ENCODE results near the gene C1orf74. TPM values are rescaled to one million over a fixed set of nuclear protein-coding genes. Genes with fewer than 3 reads are reported as not detected.
A peak's percentile ranks its signal among the peaks of the same experiment; 100 is the strongest.

The C1orf74 gene
- polyA plus RNA-seq, 2 of the 4 experiments (the other 2 are of a cell fraction), result 2.4 to 3.3 TPM

DNA sequence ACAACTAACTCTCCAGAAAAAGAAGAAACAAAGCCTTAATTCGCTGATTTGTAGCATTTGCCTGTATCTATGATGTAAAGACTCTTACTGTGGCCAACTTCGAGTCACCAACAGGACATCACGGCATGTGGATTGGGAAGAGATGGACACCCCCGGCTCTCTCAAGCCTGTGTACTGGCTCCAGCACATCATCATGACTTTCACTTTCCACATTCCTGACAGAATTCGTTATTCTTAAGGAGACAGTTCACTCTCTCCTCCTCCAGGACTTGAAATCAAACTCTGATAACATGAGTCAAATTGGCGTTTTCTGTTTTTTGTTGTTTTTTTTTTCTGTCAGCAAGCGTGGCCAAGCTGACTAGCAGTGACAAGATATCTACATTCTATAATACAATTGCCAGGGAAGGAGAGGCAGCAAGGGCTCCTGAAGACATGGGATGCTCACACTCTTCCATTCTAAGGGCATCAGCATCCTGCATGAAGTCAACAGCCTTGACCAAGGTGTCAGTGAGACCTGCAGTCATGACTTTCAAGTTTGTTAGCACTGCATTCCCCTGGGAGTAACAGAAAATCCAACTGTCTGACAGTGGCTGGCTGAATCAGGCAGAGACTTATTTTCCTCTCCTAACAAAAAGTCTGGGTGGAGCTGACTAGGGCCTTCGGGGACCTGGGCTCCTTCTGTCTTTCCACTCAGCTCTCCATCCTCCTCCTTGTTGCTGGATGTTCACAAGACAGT, 41.8 kb downstream of the C1orf74 start:
- DNase-seq (ENCODE audit: low read depth in 1 of 2, low spot score in 1 of 2) (no peak), ATAC-seq (no peak), FAIRE-seq (no peak)
- 34% methylated on average over 8 of the region's 8 CpGs for WGBS (ENCODE audit: missing lambda C conversion rate)
- H3K4me3 ChIP-seq, result no peak overlapping the region
- H3K9me3 ChIP-seq, result no peaks in the 10 kb centered on the region
- ChIA-PET POLR2A (no interaction called here), CTCF (interaction anchor here (0.9 to 2.7 kb wide), 2 partner anchors 9 to 14 kb away, joined by 4 to 7 read pairs; no protein-coding TSS in a partner anchor)
- H3K4me1 ChIP-seq, result peaks cover 11% of the 10 kb centered on the region; the same call in 1 of the 3 replicates
- H3K4me2 ChIP-seq, result peak overlapping the region; percentile 12; the same call in 1 of the 3 replicates
- no peak overlapping the region for H3K27ac ChIP-seq
- no peak for TF ChIP-seq SMC3 (IDR thresholded peaks at IDR 0.05)
- no peak for TF ChIP-seq RARB (CRISPR knock-in tag; IDR thresholded peaks at IDR 0.05)
- TF ChIP-seq, protein P1, sequence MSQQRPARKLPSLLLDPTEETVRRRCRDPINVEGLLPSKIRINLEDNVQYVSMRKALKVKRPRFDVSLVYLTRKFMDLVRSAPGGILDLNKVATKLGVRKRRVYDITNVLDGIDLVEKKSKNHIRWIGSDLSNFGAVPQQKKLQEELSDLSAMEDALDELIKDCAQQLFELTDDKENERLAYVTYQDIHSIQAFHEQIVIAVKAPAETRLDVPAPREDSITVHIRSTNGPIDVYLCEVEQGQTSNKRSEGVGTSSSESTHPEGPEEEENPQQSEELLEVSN (IDR thresholded peaks at IDR 0.05; ENCODE audit: borderline replicate concordance, low read depth), result no peak
- TF ChIP-seq NFE2L2 (conservative IDR thresholded peaks at IDR 0.05; ENCODE audit: low read length), result peak; percentile 20; the same call in 1 of the 2 replicates
- TF ChIP-seq, protein P2, sequence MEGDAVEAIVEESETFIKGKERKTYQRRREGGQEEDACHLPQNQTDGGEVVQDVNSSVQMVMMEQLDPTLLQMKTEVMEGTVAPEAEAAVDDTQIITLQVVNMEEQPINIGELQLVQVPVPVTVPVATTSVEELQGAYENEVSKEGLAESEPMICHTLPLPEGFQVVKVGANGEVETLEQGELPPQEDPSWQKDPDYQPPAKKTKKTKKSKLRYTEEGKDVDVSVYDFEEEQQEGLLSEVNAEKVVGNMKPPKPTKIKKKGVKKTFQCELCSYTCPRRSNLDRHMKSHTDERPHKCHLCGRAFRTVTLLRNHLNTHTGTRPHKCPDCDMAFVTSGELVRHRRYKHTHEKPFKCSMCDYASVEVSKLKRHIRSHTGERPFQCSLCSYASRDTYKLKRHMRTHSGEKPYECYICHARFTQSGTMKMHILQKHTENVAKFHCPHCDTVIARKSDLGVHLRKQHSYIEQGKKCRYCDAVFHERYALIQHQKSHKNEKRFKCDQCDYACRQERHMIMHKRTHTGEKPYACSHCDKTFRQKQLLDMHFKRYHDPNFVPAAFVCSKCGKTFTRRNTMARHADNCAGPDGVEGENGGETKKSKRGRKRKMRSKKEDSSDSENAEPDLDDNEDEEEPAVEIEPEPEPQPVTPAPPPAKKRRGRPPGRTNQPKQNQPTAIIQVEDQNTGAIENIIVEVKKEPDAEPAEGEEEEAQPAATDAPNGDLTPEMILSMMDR (IDR thresholded peaks at IDR 0.05), result no peak

DNA sequence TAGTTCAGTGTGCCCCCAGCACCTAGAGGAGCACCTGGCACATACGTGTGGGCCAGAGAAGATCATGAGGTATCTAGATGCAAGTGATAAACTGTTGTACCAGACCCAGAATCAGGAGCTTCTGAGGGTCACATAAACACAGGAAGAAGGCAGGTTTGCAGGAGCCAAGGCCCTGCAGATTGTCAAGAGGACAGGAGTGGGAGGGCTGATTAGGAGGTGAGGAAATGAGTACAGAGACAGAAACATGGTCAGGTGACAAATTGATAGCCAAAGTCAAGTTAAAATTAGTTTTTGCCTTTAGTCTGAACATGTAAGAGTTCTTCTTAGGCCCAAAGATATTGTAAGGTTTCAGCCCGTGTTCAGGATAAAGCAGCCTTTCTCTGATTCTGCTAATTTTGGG, 42.5 kb downstream of the C1orf74 start:
- ATAC-seq (no peak), FAIRE-seq (no peak), DNase-seq (ENCODE audit: low read depth in 1 of 2, low spot score in 1 of 2) (no peak)
- ChIA-PET CTCF (no interaction called here), POLR2A (no interaction called here)
- TF ChIP-seq, protein P2 (IDR thresholded peaks at IDR 0.05), result no peak
- no peak for TF ChIP-seq HEYL (CRISPR knock-in tag; IDR thresholded peaks at IDR 0.05)
- TF ChIP-seq, protein P3, sequence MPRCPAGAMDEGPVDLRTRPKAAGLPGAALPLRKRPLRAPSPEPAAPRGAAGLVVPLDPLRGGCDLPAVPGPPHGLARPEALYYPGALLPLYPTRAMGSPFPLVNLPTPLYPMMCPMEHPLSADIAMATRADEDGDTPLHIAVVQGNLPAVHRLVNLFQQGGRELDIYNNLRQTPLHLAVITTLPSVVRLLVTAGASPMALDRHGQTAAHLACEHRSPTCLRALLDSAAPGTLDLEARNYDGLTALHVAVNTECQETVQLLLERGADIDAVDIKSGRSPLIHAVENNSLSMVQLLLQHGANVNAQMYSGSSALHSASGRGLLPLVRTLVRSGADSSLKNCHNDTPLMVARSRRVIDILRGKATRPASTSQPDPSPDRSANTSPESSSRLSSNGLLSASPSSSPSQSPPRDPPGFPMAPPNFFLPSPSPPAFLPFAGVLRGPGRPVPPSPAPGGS (IDR thresholded peaks at IDR 0.05), result no peak
- TF ChIP-seq TP53 (CRISPR knock-in tag; IDR thresholded peaks at IDR 0.05), result no peak
- no peak for TF ChIP-seq ZNF302 (CRISPR knock-in tag; IDR thresholded peaks at IDR 0.05)
- no peak for TF ChIP-seq JUN (IDR thresholded peaks at IDR 0.05)
- no peak for TF ChIP-seq POLR2A (IDR thresholded peaks at IDR 0.05; ENCODE audit: low read length)
- TF ChIP-seq KDM5A (IDR thresholded peaks at IDR 0.05), result no peak
- TF ChIP-seq, protein P4, sequence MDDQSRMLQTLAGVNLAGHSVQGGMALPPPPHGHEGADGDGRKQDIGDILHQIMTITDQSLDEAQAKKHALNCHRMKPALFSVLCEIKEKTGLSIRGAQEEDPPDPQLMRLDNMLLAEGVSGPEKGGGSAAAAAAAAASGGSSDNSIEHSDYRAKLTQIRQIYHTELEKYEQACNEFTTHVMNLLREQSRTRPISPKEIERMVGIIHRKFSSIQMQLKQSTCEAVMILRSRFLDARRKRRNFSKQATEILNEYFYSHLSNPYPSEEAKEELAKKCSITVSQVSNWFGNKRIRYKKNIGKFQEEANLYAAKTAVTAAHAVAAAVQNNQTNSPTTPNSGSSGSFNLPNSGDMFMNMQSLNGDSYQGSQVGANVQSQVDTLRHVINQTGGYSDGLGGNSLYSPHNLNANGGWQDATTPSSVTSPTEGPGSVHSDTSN (IDR thresholded peaks at IDR 0.05), result no peak
- no peak for TF ChIP-seq FOXS1 (CRISPR knock-in tag; IDR thresholded peaks at IDR 0.05)
- no peak for TF ChIP-seq KDM1A (IDR thresholded peaks at IDR 0.05; ENCODE audit: low read depth)
- TF ChIP-seq FOSL2 (IDR thresholded peaks at IDR 0.05), result no peak
- no peak for TF ChIP-seq FOSL2 (CRISPR knock-in tag; IDR thresholded peaks at IDR 0.05)
- TF ChIP-seq, protein P5, sequence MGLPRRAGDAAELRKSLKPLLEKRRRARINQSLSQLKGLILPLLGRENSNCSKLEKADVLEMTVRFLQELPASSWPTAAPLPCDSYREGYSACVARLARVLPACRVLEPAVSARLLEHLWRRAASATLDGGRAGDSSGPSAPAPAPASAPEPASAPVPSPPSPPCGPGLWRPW (IDR thresholded peaks at IDR 0.05), result no peak
- TF ChIP-seq, protein P6, sequence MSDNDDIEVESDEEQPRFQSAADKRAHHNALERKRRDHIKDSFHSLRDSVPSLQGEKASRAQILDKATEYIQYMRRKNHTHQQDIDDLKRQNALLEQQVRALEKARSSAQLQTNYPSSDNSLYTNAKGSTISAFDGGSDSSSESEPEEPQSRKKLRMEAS (IDR thresholded peaks at IDR 0.05), result no peak
- TF ChIP-seq ZC3H11A (IDR thresholded peaks at IDR 0.05), result no peak
- TF ChIP-seq HOXA7 (CRISPR knock-in tag; IDR thresholded peaks at IDR 0.05), result no peak
- TF ChIP-seq GATA3 (IDR thresholded peaks at IDR 0.05; ENCODE audit: borderline replicate concordance), result no peak
- TF ChIP-seq CBX8 (IDR thresholded peaks at IDR 0.05), result no peak
- no peak for TF ChIP-seq SMC3 (IDR thresholded peaks at IDR 0.05)
- H3K4me3 ChIP-seq, result no peak overlapping the region
- peaks cover 5% of the 10 kb centered on the region; the same call in 1 of the 3 replicates for H3K4me1 ChIP-seq
- H3K9me3 ChIP-seq, result no peaks in the 10 kb centered on the region
- 0 out of 3 replicates have a peak overlapping the region, but pooled peaks have one; percentile 12 for H3K4me2 ChIP-seq
- WGBS (ENCODE audit: missing lambda C conversion rate), result 68% methylated on average over 2 of the region's 2 CpGs
- H3K27ac ChIP-seq, result no peak overlapping the region
